Fibroblast of lung (primary cell): ENCODE measurements around the gene UBA1. TPM values are rescaled to one million over a fixed set of nuclear protein-coding genes. Genes with fewer than 3 reads are reported as not detected.

Experiments used
- DNase-seq, 2 donors: peaks; one replicate each; pipeline versions ENCODE4 v3.0.0 to v3.0.0-alpha.2; 2010; ENCODE audit warnings: low read depth in 2 of 2
- H2AFZ ChIP-seq: 2 replicates; pipeline ENCODE4 v1.5.1; 2012; ENCODE audit warnings: low read length, control low read depth, inconsistent platforms
- H3K27ac ChIP-seq: 2 replicates; pipeline ENCODE4 v1.5.1; 2011; ENCODE audit warnings: low read length, control low read depth; ENCODE audit not compliant: insufficient read depth
- H3K27me3 ChIP-seq: 2 replicates; pipeline ENCODE4 v1.5.1; 2011; ENCODE audit warnings: mild to moderate bottlenecking, low read length; ENCODE audit not compliant: control insufficient read depth, insufficient read depth
- H3K36me3 ChIP-seq: 2 replicates; pipeline ENCODE4 v1.5.1; 2011; ENCODE audit warnings: low read length; ENCODE audit not compliant: control insufficient read depth, insufficient read depth
- H3K4me1 ChIP-seq: 2 replicates; pipeline ENCODE4 v1.5.1; 2011; ENCODE audit warnings: low read length; ENCODE audit not compliant: control insufficient read depth, insufficient read depth; ENCODE audit errors: extremely low read depth
- H3K4me2 ChIP-seq: 2 replicates; pipeline ENCODE4 v1.5.1; 2011; ENCODE audit warnings: low read length, control low read depth; ENCODE audit not compliant: insufficient read depth; ENCODE audit errors: extremely low read depth
- H3K4me3 ChIP-seq, 4 experiments: fragments of 200-600 bp in 1 of 4; sonication (generic) in 1 of 4; replicated peaks in 1 of 4; 2 replicates each; pipeline ENCODE4 v1.5.1; 2011 to 2016; ENCODE audit warnings: low read length in 4 of 4, low read depth in 3 of 4, mild to moderate bottlenecking in 3 of 4, control low read depth in 2 of 4, inconsistent platforms in 1 of 4, mixed read lengths in 1 of 4; ENCODE audit not compliant: insufficient read depth in 1 of 4; ENCODE audit errors: control extremely low read depth in 1 of 4
- H3K79me2 ChIP-seq: 2 replicates; pipeline ENCODE4 v1.5.1; 2012; ENCODE audit warnings: mild to moderate bottlenecking, low read length, inconsistent platforms; ENCODE audit not compliant: control insufficient read depth, insufficient read depth
- H3K9ac ChIP-seq: 2 replicates; pipeline ENCODE4 v1.5.1; 2011; ENCODE audit warnings: mild to moderate bottlenecking, low read length, control low read depth; ENCODE audit not compliant: insufficient read depth
- H3K9me3 ChIP-seq: 2 replicates; pipeline ENCODE4 v1.5.1; 2012; ENCODE audit warnings: low read depth, low read length; ENCODE audit not compliant: control insufficient read depth, insufficient read depth
- H4K20me1 ChIP-seq: 2 replicates; pipeline ENCODE4 v1.5.1; 2011; ENCODE audit warnings: low read length; ENCODE audit not compliant: control insufficient read depth, insufficient read depth; ENCODE audit errors: extremely low read depth
- CTCF ChIP-seq, 2 donors: IDR thresholded peaks in 1 of 2; conservative IDR thresholded peaks in 1 of 2; 1 replicate in 1 of 2; 2 replicates in 1 of 2; pipeline ENCODE4 v1.5.1; 2011 to 2012; ENCODE audit warnings: low read length in 2 of 2, control low read depth in 1 of 2, inconsistent platforms in 1 of 2, low read depth in 1 of 2, mild to moderate bottlenecking in 1 of 2
- EZH2 ChIP-seq: IDR thresholded peaks from 2 replicates; pipeline ENCODE4 v1.5.1; 2012; ENCODE audit warnings: low read length, control low read depth, mild to moderate bottlenecking; ENCODE audit errors: missing control alignments
- polyA plus RNA-seq, 2 donors: library from polyadenylated mRNA; depleted of rRNA in 1 of 2; stranded (reverse) in 1 of 2; unstranded in 1 of 2; fragments of >200 nt; gene quantifications; 2 replicates each; pipeline ENCODE4 v1.2.1, GENCODE V29; 2011 to 2012; ENCODE audit warnings: missing spikeins in 1 of 2
- total RNA-seq: library from RNA; depleted of rRNA; stranded (reverse); fragments of >200 nt; gene quantifications from 2 replicates; pipeline ENCODE4 v1.2.1, GENCODE V29; 2014

UBA1 gene
- total and polyA plus RNA-seq, 2 donors (not counting 1 experiment from before 2014, with no cell fraction given) = 135 to 158 TPM

- Histone ChIP-seq H3K4me1 (no peaks in the 10 kb centered on the region), H4K20me1 (no peaks in the 10 kb centered on the region), H3K36me3 (peaks cover 21% of the 10 kb centered on the region)
Observed at GRCh38 chrX:47227334-47227583, 33.6 kb downstream of the UBA1 start.

GRCh38 chrX:47228550-47229270 is 35.1 kb downstream of the UBA1 start:
- Histone ChIP-seq H3K79me2 (no peaks in the 10 kb centered on the region), H3K4me2 (no peak overlapping the region), H3K27me3 (no peaks in the 10 kb centered on the region), H3K36me3 (peaks cover 16% of the 10 kb centered on the region), H3K9me3 (no peaks in the 10 kb centered on the region), H4K20me1 (no peaks in the 10 kb centered on the region), H3K9ac (no peak overlapping the region), H3K27ac (no peak overlapping the region), H3K4me3 (no peak overlapping the region), H2AFZ (no peak overlapping the region), H3K4me1 (no peaks in the 10 kb centered on the region)
- no peak for TF ChIP-seq EZH2
- no peak for TF ChIP-seq CTCF (conservative IDR thresholded peaks at IDR 0.05 in 1 of 2, IDR thresholded peaks at IDR 0.05 in 1 of 2; ENCODE audit: low read depth in 1 of 2, low read length in 2 of 2)
- no peak for DNase-seq

More at GRCh38 chrX:47227334-47227583, 33.6 kb downstream of the UBA1 start:
- Histone ChIP-seq H3K79me2 (peaks cover 7% of the 10 kb centered on the region), H3K9ac (no peak overlapping the region), H3K27me3 (no peaks in the 10 kb centered on the region), H3K27ac (no peak overlapping the region), H3K4me2 (no peak overlapping the region), H3K4me3 (no peak overlapping the region), H2AFZ (no peak overlapping the region), H3K9me3 (no peaks in the 10 kb centered on the region)
- no peak for DNase-seq
- no peak for TF ChIP-seq EZH2
- no peak for TF ChIP-seq CTCF (conservative IDR thresholded peaks at IDR 0.05 in 1 of 2, IDR thresholded peaks at IDR 0.05 in 1 of 2; ENCODE audit: low read depth in 1 of 2, low read length in 2 of 2)

- DNase-seq = no peak
- Histone ChIP-seq H3K4me2 (no peak overlapping the region), H2AFZ (no peak overlapping the region), H3K9ac (no peak overlapping the region), H3K27me3 (no peaks in the 10 kb centered on the region), H3K79me2 (peaks cover 5% of the 10 kb centered on the region), H3K4me3 (no peak overlapping the region), H3K4me1 (no peaks in the 10 kb centered on the region), H3K9me3 (no peaks in the 10 kb centered on the region), H3K36me3 (peaks cover 13% of the 10 kb centered on the region), H4K20me1 (no peaks in the 10 kb centered on the region), H3K27ac (no peak overlapping the region)
- TF ChIP-seq CTCF (conservative IDR thresholded peaks at IDR 0.05 in 1 of 2, IDR thresholded peaks at IDR 0.05 in 1 of 2; ENCODE audit: low read depth in 1 of 2, low read length in 2 of 2) = no peak
- no peak for TF ChIP-seq EZH2
Observed at GRCh38 chrX:47229427-47229826, 35.8 kb downstream of the UBA1 start.
